HL-60 (cell line): ENCODE data around the gene ABCC8.
A peak's percentile ranks its signal among the peaks of the same experiment; 100 is the strongest.

ENCODE experiments used
- DNase-seq, 2 experiments: peaks; one replicate each; pipeline ENCODE4 v3.0.0-alpha.2; 2010 to 2020; ENCODE audit warnings: low read depth in 1 of 2, low spot score in 1 of 2
- H3K27ac ChIP-seq: fragments of 250-450 bp; sonication (Bioruptor Pico); replicated peaks from 2 replicates; pipeline ENCODE4 v1.5.1; 2020; ENCODE audit warnings: mild to moderate bottlenecking, moderate library complexity
- H3K27me3 ChIP-seq: fragments of 250-450 bp; sonication (Bioruptor Pico); 2 replicates; pipeline ENCODE4 v1.5.1; 2021; ENCODE audit warnings: mild to moderate bottlenecking, moderate library complexity; ENCODE audit not compliant: insufficient read depth, poor library complexity, severe bottlenecking
- H3K4me3 ChIP-seq: replicated peaks from 2 replicates; pipeline ENCODE4 v1.5.1; 2011; ENCODE audit warnings: mild to moderate bottlenecking, control low read depth, low read length; ENCODE audit not compliant: insufficient read depth
- GABPA ChIP-seq: IDR thresholded peaks from 2 replicates; pipeline ENCODE4 v1.6.1; 2012; ENCODE audit warnings: low read depth
- POLR2AphosphoS5 ChIP-seq: IDR thresholded peaks from 2 replicates; pipeline ENCODE4 v1.6.1; 2012; ENCODE audit warnings: low read depth
- SPI1 ChIP-seq: IDR thresholded peaks from 2 replicates; pipeline ENCODE4 v1.6.1; 2012; ENCODE audit warnings: low read depth, mild to moderate bottlenecking, borderline replicate concordance
- TF ChIP-seq, protein P1 (sequence below): IDR thresholded peaks from 2 replicates; pipeline ENCODE4 v1.6.1; 2012; ENCODE audit warnings: low read depth; ENCODE audit not compliant: insufficient replicate concordance
- TF ChIP-seq, protein P2 (sequence below): IDR thresholded peaks from one replicate; pipeline ENCODE4 v1.5.1; 2011; ENCODE audit warnings: low read length, control low read depth, inconsistent platforms; ENCODE audit not compliant: insufficient read depth

ABCC8 gene

DNA sequence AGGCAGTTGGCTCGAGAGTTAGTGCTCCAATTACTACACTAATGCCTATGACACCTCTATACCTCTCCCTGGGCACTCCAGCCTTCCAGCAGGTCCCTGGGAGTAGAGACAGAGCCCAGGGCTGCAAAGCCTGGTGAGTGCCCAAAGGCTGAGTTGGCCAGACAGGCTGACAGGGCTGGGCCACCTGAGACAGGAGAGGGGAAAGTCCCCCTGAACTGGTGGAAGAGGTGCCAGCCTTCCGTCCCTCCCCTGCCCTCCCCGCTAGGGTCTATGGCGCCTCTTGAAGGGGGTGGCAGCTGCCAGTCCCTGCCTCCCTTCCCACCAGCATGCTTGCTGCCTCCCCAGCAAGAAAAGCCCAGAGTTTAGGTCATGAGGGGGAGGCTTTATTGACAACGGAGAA is 91.2 kb downstream of the ABCC8 start:
- Histone ChIP-seq H3K4me3 (no peak overlapping the region), H3K27me3 (no peaks in the 10 kb centered on the region), H3K27ac (no peak overlapping the region)
- DNase-seq, result no peak
- no peak for TF ChIP-seq SPI1
- TF ChIP-seq, protein P1, sequence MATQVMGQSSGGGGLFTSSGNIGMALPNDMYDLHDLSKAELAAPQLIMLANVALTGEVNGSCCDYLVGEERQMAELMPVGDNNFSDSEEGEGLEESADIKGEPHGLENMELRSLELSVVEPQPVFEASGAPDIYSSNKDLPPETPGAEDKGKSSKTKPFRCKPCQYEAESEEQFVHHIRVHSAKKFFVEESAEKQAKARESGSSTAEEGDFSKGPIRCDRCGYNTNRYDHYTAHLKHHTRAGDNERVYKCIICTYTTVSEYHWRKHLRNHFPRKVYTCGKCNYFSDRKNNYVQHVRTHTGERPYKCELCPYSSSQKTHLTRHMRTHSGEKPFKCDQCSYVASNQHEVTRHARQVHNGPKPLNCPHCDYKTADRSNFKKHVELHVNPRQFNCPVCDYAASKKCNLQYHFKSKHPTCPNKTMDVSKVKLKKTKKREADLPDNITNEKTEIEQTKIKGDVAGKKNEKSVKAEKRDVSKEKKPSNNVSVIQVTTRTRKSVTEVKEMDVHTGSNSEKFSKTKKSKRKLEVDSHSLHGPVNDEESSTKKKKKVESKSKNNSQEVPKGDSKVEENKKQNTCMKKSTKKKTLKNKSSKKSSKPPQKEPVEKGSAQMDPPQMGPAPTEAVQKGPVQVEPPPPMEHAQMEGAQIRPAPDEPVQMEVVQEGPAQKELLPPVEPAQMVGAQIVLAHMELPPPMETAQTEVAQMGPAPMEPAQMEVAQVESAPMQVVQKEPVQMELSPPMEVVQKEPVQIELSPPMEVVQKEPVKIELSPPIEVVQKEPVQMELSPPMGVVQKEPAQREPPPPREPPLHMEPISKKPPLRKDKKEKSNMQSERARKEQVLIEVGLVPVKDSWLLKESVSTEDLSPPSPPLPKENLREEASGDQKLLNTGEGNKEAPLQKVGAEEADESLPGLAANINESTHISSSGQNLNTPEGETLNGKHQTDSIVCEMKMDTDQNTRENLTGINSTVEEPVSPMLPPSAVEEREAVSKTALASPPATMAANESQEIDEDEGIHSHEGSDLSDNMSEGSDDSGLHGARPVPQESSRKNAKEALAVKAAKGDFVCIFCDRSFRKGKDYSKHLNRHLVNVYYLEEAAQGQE, result no peak
- no peak for TF ChIP-seq GABPA
- TF ChIP-seq, protein P2, sequence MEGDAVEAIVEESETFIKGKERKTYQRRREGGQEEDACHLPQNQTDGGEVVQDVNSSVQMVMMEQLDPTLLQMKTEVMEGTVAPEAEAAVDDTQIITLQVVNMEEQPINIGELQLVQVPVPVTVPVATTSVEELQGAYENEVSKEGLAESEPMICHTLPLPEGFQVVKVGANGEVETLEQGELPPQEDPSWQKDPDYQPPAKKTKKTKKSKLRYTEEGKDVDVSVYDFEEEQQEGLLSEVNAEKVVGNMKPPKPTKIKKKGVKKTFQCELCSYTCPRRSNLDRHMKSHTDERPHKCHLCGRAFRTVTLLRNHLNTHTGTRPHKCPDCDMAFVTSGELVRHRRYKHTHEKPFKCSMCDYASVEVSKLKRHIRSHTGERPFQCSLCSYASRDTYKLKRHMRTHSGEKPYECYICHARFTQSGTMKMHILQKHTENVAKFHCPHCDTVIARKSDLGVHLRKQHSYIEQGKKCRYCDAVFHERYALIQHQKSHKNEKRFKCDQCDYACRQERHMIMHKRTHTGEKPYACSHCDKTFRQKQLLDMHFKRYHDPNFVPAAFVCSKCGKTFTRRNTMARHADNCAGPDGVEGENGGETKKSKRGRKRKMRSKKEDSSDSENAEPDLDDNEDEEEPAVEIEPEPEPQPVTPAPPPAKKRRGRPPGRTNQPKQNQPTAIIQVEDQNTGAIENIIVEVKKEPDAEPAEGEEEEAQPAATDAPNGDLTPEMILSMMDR, result no peak
- TF ChIP-seq POLR2AphosphoS5, result no peak

DNA sequence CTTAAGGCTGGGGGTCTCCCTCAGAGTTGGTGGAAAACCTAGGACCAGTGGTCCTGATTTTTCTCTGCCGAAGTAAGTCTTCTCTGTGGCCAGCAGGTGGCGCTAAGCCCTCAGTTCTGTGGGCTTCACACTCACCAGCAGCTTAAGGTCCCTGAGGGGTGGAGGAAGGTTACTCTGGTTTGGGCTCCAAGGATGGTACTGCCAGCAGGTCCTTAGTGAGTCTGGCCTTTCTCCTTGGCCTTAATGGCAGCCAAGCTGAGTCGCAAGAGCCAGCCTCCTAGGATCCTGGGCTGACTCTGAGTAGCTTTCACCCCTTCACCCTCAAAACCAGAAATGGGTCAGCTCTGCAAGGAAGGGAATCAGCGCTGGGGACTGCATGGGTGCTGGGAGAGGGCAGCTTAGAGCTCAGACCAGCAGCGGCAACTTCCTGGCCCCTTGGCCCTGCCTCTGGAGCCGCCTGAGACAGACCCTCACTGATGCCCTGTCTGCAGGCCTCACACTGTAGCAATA is 92.6 kb downstream of the ABCC8 start:
- no peak overlapping the region for H3K4me3 ChIP-seq
- H3K27ac ChIP-seq, result peak overlapping the region; percentile 64
- no peak for TF ChIP-seq GABPA
- TF ChIP-seq, protein P2, result peak; percentile 62
- TF ChIP-seq, protein P1, result no peak
- TF ChIP-seq POLR2AphosphoS5, result no peak; the same call in none of the 2 replicates
- TF ChIP-seq SPI1, result no peak
- peak; percentile 65 to 78 for DNase-seq
- H3K27me3 ChIP-seq, result no peaks in the 10 kb centered on the region

DNA sequence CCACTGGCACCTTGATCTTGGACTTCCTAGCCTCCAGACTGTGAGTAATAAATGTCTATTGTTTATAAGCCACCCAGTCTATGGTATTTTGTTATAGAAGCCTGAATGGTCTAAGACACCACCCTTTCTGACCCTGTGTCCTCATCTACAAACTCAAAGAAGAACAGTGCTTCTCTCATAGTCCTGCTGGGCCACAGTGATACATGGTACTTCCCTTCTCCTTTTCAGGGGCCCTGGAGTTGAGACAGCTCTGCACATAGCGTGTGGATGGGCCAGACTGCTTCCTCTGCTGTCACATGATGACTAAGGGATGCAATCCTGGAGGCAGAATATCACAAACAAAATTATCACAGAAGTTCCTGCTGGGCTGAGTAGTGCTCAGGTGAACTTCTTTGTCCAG is 93.2 kb downstream of the ABCC8 start:
- DNase-seq, result peak; percentile 68 to 92
- H3K4me3 ChIP-seq, result no peak overlapping the region
- no peaks in the 10 kb centered on the region for H3K27me3 ChIP-seq
- peak overlapping the region; percentile 64 for H3K27ac ChIP-seq
- TF ChIP-seq, protein P1, result no peak
- TF ChIP-seq SPI1 (peak; percentile 68; the same call in 1 of the 2 replicates), GABPA (no peak), POLR2AphosphoS5 (peak; percentile 45)
- TF ChIP-seq, protein P2, result no peak
